Measurements from ENCODE around the gene NOX5.
"Not testable (repeated sequence)": the region's sequence is repeated elsewhere in the genome, so short reads cannot be mapped to it uniquely, and the experiment has no call there.

The NOX5 gene

GRCh38 chr15:69060041-69060481 is 45.6 kb downstream of the NOX5 start:
- no peak for DNase-seq

GRCh38 chr15:69060744-69061143 is 46.2 kb downstream of the NOX5 start:
- no peak for DNase-seq

- no peak for DNase-seq
Measured at GRCh38 chr15:69061414-69061842, 46.9 kb downstream of the NOX5 start.

GRCh38 chr15:69064649-69065048 is 50.2 kb downstream of the NOX5 start:
- DNase-seq, result no peak

- no peak for DNase-seq
Measured at GRCh38 chr15:69066007-69066995, 51.8 kb downstream of the NOX5 start.

- DNase-seq, result no peak
Measured at GRCh38 chr15:69067296-69067695, 52.8 kb downstream of the NOX5 start.

- DNase-seq, result no peak
Measured at GRCh38 chr15:69068157-69068556, 53.7 kb downstream of the NOX5 start.

- not testable (repeated sequence) for DNase-seq
Measured at GRCh38 chr15:69069290-69069689, 54.8 kb downstream of the NOX5 start.

- no peak for DNase-seq
Measured at GRCh38 chr15:69069996-69070395, 55.5 kb downstream of the NOX5 start.

GRCh38 chr15:69070396-69070795 is 55.9 kb downstream of the NOX5 start:
- DNase-seq, result no peak

GRCh38 chr15:69071260-69071659 is 56.8 kb downstream of the NOX5 start:
- DNase-seq, result no peak

GRCh38 chr15:69072906-69073305 is 58.4 kb downstream of the NOX5 start:
- no peak for DNase-seq

GRCh38 chr15:69074001-69074842 is 59.7 kb downstream of the NOX5 start:
- DNase-seq, result peak; percentile 66

- no peak for DNase-seq
Measured at GRCh38 chr15:69074843-69075224, 60.3 kb downstream of the NOX5 start.

GRCh38 chr15:69075440-69075839 is 60.9 kb downstream of the NOX5 start:
- no peak for DNase-seq

GRCh38 chr15:69076756-69077155 is 62.3 kb downstream of the NOX5 start:
- no peak for DNase-seq

GRCh38 chr15:69078638-69079037 is 64.1 kb downstream of the NOX5 start:
- DNase-seq, result no peak

- no peak for DNase-seq
Measured at GRCh38 chr15:69080295-69081248, 66.1 kb downstream of the NOX5 start.

GRCh38 chr15:69081310-69082004 is 67.0 kb downstream of the NOX5 start:
- peak; percentile 61 for DNase-seq

GRCh38 chr15:69082021-69082502 is 67.6 kb downstream of the NOX5 start:
- DNase-seq, result peak; percentile 29

GRCh38 chr15:69082554-69082953 is 68.1 kb downstream of the NOX5 start:
- no peak for DNase-seq
